ENCODE data around the gene CIDEB. TPM values are rescaled to one million over a fixed set of nuclear protein-coding genes. Genes with fewer than 3 reads are reported as not detected.
A peak's percentile ranks its signal among the peaks of the same experiment; 100 is the strongest.
"Not testable (repeated sequence)": the region's sequence is repeated elsewhere in the genome, so short reads cannot be mapped to it uniquely, and the experiment has no call there.

CIDEB gene
- total RNA-seq, 1 experiment from 2014 or later, result 0.20 TPM

GRCh38 chr14:24338843-24339242 lies 31.1 kb upstream of the CIDEB start:
- no peaks in the 10 kb centered on the region for H3K9me3 ChIP-seq (replicated peaks)
- no peak overlapping the region for H3K27ac ChIP-seq
- no peak for DNase-seq
- peaks cover under 1% of the 10 kb centered on the region; the same call in 1 of the 2 replicates for H3K4me1 ChIP-seq
- no peak overlapping the region for H3K4me3 ChIP-seq
- peaks cover 10% of the 10 kb centered on the region; the same call in 1 of the 2 replicates for H3K27me3 ChIP-seq
- H3K36me3 ChIP-seq, result no peaks in the 10 kb centered on the region

- Histone ChIP-seq H3K27me3 (peaks cover 10% of the 10 kb centered on the region; the same call in 1 of the 2 replicates), H3K27ac (no peak overlapping the region), H3K36me3 (no peaks in the 10 kb centered on the region), H3K9me3 (replicated peaks) (no peaks in the 10 kb centered on the region), H3K4me1 (peaks cover 2% of the 10 kb centered on the region; the same call in 1 of the 2 replicates), H3K4me3 (no peak overlapping the region)
- DNase-seq, result no peak
Measured at GRCh38 chr14:24337824-24338175, 30.0 kb upstream of the CIDEB start.

GRCh38 chr14:24337144-24337823 lies 29.5 kb upstream of the CIDEB start:
- H3K27me3 ChIP-seq, result peaks cover 10% of the 10 kb centered on the region; the same call in 1 of the 2 replicates

GRCh38 chr14:24335461-24336171 lies 27.8 kb upstream of the CIDEB start:
- Histone ChIP-seq H3K27ac (no peak overlapping the region), H3K4me3 (no peak overlapping the region), H3K4me1 (peaks cover 2% of the 10 kb centered on the region; the same call in 1 of the 2 replicates), H3K9me3 (replicated peaks) (no peaks in the 10 kb centered on the region), H3K36me3 (no peaks in the 10 kb centered on the region), H3K27me3 (peaks cover 7% of the 10 kb centered on the region; the same call in 1 of the 2 replicates)
- no peak for DNase-seq

More at GRCh38 chr14:24337144-24337823, 29.5 kb upstream of the CIDEB start:
- no peak overlapping the region for H3K27ac ChIP-seq
- H3K4me3 ChIP-seq, result no peak overlapping the region
- peaks cover 2% of the 10 kb centered on the region; the same call in 1 of the 2 replicates for H3K4me1 ChIP-seq
- no peaks in the 10 kb centered on the region for H3K36me3 ChIP-seq
- H3K9me3 ChIP-seq (replicated peaks), result no peaks in the 10 kb centered on the region
- no peak for DNase-seq

GRCh38 chr14:24334431-24335291 lies 26.9 kb upstream of the CIDEB start, which contains the start of gene ADCY4:
Gene ADCY4, minus strand, starts transcription at chr14:24335071. Its CDS starts 419 bp downstream, at chr14:24334652.
- H3K4me1 ChIP-seq, result peaks cover 2% of the 10 kb centered on the region; the same call in 1 of the 2 replicates
- no peak within 1 kb of the TSS for H3K27ac ChIP-seq
- DNase-seq, result no peak
- H3K36me3 ChIP-seq, result no peaks in the 10 kb centered on the region
- H3K27me3 ChIP-seq, result peaks cover 7% of the 10 kb centered on the region; the same call in 1 of the 2 replicates
- H3K9me3 ChIP-seq (replicated peaks), result no peaks in the 10 kb centered on the region
- H3K4me3 ChIP-seq, result peak within 1 kb of the TSS; percentile 5; the same call in 1 of the 2 replicates

GRCh38 chr14:24332268-24332993 lies 24.7 kb upstream of the CIDEB start:
- H3K36me3 ChIP-seq, result no peaks in the 10 kb centered on the region
- H3K4me1 ChIP-seq, result peaks cover 2% of the 10 kb centered on the region; the same call in 1 of the 2 replicates
- no peaks in the 10 kb centered on the region for H3K9me3 ChIP-seq (replicated peaks)
- peak; percentile 64 to 75 for DNase-seq
- no peak overlapping the region for H3K4me3 ChIP-seq
- no peak overlapping the region for H3K27ac ChIP-seq
- peaks cover 7% of the 10 kb centered on the region; the same call in 1 of the 2 replicates for H3K27me3 ChIP-seq

- Histone ChIP-seq H3K27ac (no peak overlapping the region), H3K36me3 (no peaks in the 10 kb centered on the region), H3K27me3 (peaks cover 7% of the 10 kb centered on the region; the same call in 1 of the 2 replicates), H3K9me3 (replicated peaks) (no peaks in the 10 kb centered on the region), H3K4me1 (peaks cover 2% of the 10 kb centered on the region; the same call in 1 of the 2 replicates), H3K4me3 (no peak overlapping the region)
- no peak for DNase-seq
Measured at GRCh38 chr14:24331731-24332267, 24.0 kb upstream of the CIDEB start.

- no peak overlapping the region for H3K4me3 ChIP-seq
- peaks cover 2% of the 10 kb centered on the region; the same call in 1 of the 2 replicates for H3K4me1 ChIP-seq
- no peaks in the 10 kb centered on the region for H3K9me3 ChIP-seq (replicated peaks)
- H3K36me3 ChIP-seq, result no peaks in the 10 kb centered on the region
- no peak for DNase-seq
- H3K27ac ChIP-seq, result no peak overlapping the region
- H3K27me3 ChIP-seq, result peaks cover 7% of the 10 kb centered on the region; the same call in 1 of the 2 replicates
Measured at GRCh38 chr14:24330973-24331674, 23.3 kb upstream of the CIDEB start.

GRCh38 chr14:24329736-24330135 lies 22.0 kb upstream of the CIDEB start:
- H3K4me1 ChIP-seq, result peaks cover 2% of the 10 kb centered on the region; the same call in 1 of the 2 replicates
- peaks cover 16% of the 10 kb centered on the region for H3K27me3 ChIP-seq
- DNase-seq, result no peak
- H3K36me3 ChIP-seq, result no peaks in the 10 kb centered on the region
- H3K4me3 ChIP-seq, result no peak overlapping the region
- H3K27ac ChIP-seq, result no peak overlapping the region
- H3K9me3 ChIP-seq (replicated peaks), result no peaks in the 10 kb centered on the region

- DNase-seq, result no peak
- H3K4me1 ChIP-seq, result peaks cover 2% of the 10 kb centered on the region; the same call in 1 of the 2 replicates
- no peaks in the 10 kb centered on the region for H3K36me3 ChIP-seq
- H3K27ac ChIP-seq, result no peak overlapping the region
- peaks cover 13% of the 10 kb centered on the region for H3K27me3 ChIP-seq
- no peak overlapping the region for H3K4me3 ChIP-seq
- H3K9me3 ChIP-seq (replicated peaks), result no peaks in the 10 kb centered on the region
Measured at GRCh38 chr14:24329073-24329663, 21.4 kb upstream of the CIDEB start.

- H3K27ac ChIP-seq, result not testable (repeated sequence)
Measured at GRCh38 chr14:24327914-24328313, 20.1 kb upstream of the CIDEB start.

GRCh38 chr14:24327303-24327702 lies 19.5 kb upstream of the CIDEB start:
- Histone ChIP-seq H3K4me3 (no peak overlapping the region), H3K36me3 (no peaks in the 10 kb centered on the region), H3K9me3 (replicated peaks) (no peaks in the 10 kb centered on the region), H3K27ac (no peak overlapping the region), H3K27me3 (peaks cover 16% of the 10 kb centered on the region), H3K4me1 (no peaks in the 10 kb centered on the region)
- DNase-seq, result no peak

More at GRCh38 chr14:24327914-24328313, 20.1 kb upstream of the CIDEB start:
- H3K4me1 ChIP-seq; H3K9me3 ChIP-seq (replicated peaks); H3K36me3 ChIP-seq; H3K4me3 ChIP-seq: not testable (repeated sequence)
- peak; percentile 39 to 42 for DNase-seq
- peaks cover 16% of the 10 kb centered on the region for H3K27me3 ChIP-seq

- Histone ChIP-seq H3K36me3 (no peaks in the 10 kb centered on the region), H3K27ac (no peak overlapping the region), H3K9me3 (replicated peaks) (no peaks in the 10 kb centered on the region), H3K27me3 (peaks cover 20% of the 10 kb centered on the region), H3K4me1 (no peaks in the 10 kb centered on the region), H3K4me3 (no peak overlapping the region)
- no peak for DNase-seq
Measured at GRCh38 chr14:24325963-24326362, 18.2 kb upstream of the CIDEB start.
